ENCODE results near the gene HMCES.
"Not testable (repeated sequence)": the region's sequence is repeated elsewhere in the genome, so short reads cannot be mapped to it uniquely, and the experiment has no call there.

Gene HMCES

GRCh38 chr3:129235344-129235917, 43.2 kb upstream of the HMCES start:
- no peak overlapping the region for H3K4me3 ChIP-seq (ENCODE audit: low read depth, low read length)
- DNase-seq (ENCODE audit: low read depth): no peak
- no peak for TF ChIP-seq CTCF (IDR thresholded peaks at IDR 0.05; ENCODE audit: insufficient read depth, low read depth, low read length, missing control alignments)

- no peak overlapping the region for H3K4me3 ChIP-seq (ENCODE audit: low read depth, low read length)
- DNase-seq (ENCODE audit: low read depth): peak; percentile 51
- no peak for TF ChIP-seq CTCF (IDR thresholded peaks at IDR 0.05; ENCODE audit: insufficient read depth, low read depth, low read length, missing control alignments)
Observed at GRCh38 chr3:129238945-129239705, 39.5 kb upstream of the HMCES start.

GRCh38 chr3:129239991-129240390, 38.7 kb upstream of the HMCES start:
- H3K4me3 ChIP-seq (ENCODE audit: low read depth, low read length): no peak overlapping the region
- DNase-seq (ENCODE audit: low read depth): no peak
- TF ChIP-seq CTCF (IDR thresholded peaks at IDR 0.05; ENCODE audit: insufficient read depth, low read depth, low read length, missing control alignments): no peak

- H3K4me3 ChIP-seq (ENCODE audit: low read depth, low read length): no peak overlapping the region
- no peak for DNase-seq (ENCODE audit: low read depth)
- no peak for TF ChIP-seq CTCF (IDR thresholded peaks at IDR 0.05; ENCODE audit: insufficient read depth, low read depth, low read length, missing control alignments)
Observed at GRCh38 chr3:129240436-129240835, 38.2 kb upstream of the HMCES start.

GRCh38 chr3:129245141-129245540, 33.5 kb upstream of the HMCES start:
- no peak for DNase-seq (ENCODE audit: low read depth)
- TF ChIP-seq CTCF (IDR thresholded peaks at IDR 0.05; ENCODE audit: insufficient read depth, low read depth, low read length, missing control alignments): no peak
- no peak overlapping the region for H3K4me3 ChIP-seq (ENCODE audit: low read depth, low read length)

GRCh38 chr3:129245641-129246306, 32.9 kb upstream of the HMCES start:
- TF ChIP-seq CTCF (IDR thresholded peaks at IDR 0.05; ENCODE audit: insufficient read depth, low read depth, low read length, missing control alignments): peak; percentile 83
- DNase-seq (ENCODE audit: low read depth): peak; percentile 89
- H3K4me3 ChIP-seq (ENCODE audit: low read depth, low read length): not testable (repeated sequence)

Data from GM12865 (cell line).